Tibial nerve (tissue), 4 donors: ENCODE measurements around the gene PDHX. TPM values are rescaled to one million over a fixed set of nuclear protein-coding genes. Genes with fewer than 3 reads are reported as not detected.
A peak's percentile ranks its signal among the peaks of the same experiment; 100 is the strongest.
"Not testable (repeated sequence)": the region's sequence is repeated elsewhere in the genome, so short reads cannot be mapped to it uniquely, and the experiment has no call there.

Experiments used
- DNase-seq, 2 donors: peaks; one replicate each; pipeline ENCODE4 v3.0.0-alpha.2; 2019; ENCODE audit warnings: low spot score in 2 of 2
- H3K27ac ChIP-seq, 4 donors: fragments of 200-600 bp; sonication (generic) in 3 of 4; one replicate each; pipeline ENCODE4 v1.5.1; 2017 to 2019; ENCODE audit warnings: mild to moderate bottlenecking in 1 of 4
- H3K27me3 ChIP-seq, 2 donors: fragments of 200-600 bp; sonication (generic) in 1 of 2; one replicate each; pipeline versions ENCODE4 v1.5.1 to v1.6.0; 2017 to 2019
- H3K36me3 ChIP-seq, 3 donors: fragments of 200-600 bp; sonication (generic); one replicate each; pipeline ENCODE4 v1.5.1; 2018 to 2019
- H3K4me1 ChIP-seq, 4 donors: fragments of 200-600 bp; sonication (generic) in 3 of 4; one replicate each; pipeline ENCODE4 v1.5.1; 2017 to 2019
- H3K4me3 ChIP-seq, 4 donors: fragments of 200-600 bp; sonication (generic) in 3 of 4; one replicate each; pipeline ENCODE4 v1.5.1; 2017 to 2019; ENCODE audit warnings: mild to moderate bottlenecking in 1 of 4, moderate library complexity in 1 of 4
- H3K9me3 ChIP-seq, 4 donors: fragments of 200-600 bp; sonication (generic) in 3 of 4; one replicate each; pipeline ENCODE4 v1.5.1; 2017 to 2019
- EP300 ChIP-seq, 2 donors: sonication (generic); formaldehyde crosslinking; IDR thresholded peaks; one replicate each; pipeline ENCODE4 v1.6.1; 2017; ENCODE audit warnings: antibody characterized with exemption in 2 of 2, mild to moderate bottlenecking in 1 of 2
- POLR2A ChIP-seq, 2 donors: fragments of 450-650 bp; IDR thresholded peaks; one replicate each; pipeline ENCODE4 v1.6.1; 2017; ENCODE audit warnings: antibody characterized with exemption in 2 of 2, mild to moderate bottlenecking in 2 of 2, moderate library complexity in 2 of 2
- WGBS, 2 donors: methylation state at CpG; one replicate each; pipeline ENCODE4 v1.1.5; 2018; 5-methylcytosine and 5-hydroxymethylcytosine counted together
- total RNA-seq, 4 donors: library from RNA; depleted of rRNA; stranded (reverse); fragments of >200 nt; gene quantifications; one replicate each; pipeline ENCODE4 v1.1.0, GENCODE V29; 2016
- TF ChIP-seq, protein P1 (sequence below), 5 experiments: fragments of 200-600 bp in 3 of 5; fragments of 450-650 bp in 2 of 5; sonication (generic) in 3 of 5; IDR thresholded peaks; one replicate each; pipeline ENCODE4 v1.5.1; 2016 to 2019; ENCODE audit warnings: antibody characterized with exemption in 5 of 5, mild to moderate bottlenecking in 3 of 5, moderate library complexity in 2 of 5

The PDHX gene
- total RNA-seq, 4 donors from 2014 or later, result 18.8 to 30.6 (median 23.2) TPM

DNA sequence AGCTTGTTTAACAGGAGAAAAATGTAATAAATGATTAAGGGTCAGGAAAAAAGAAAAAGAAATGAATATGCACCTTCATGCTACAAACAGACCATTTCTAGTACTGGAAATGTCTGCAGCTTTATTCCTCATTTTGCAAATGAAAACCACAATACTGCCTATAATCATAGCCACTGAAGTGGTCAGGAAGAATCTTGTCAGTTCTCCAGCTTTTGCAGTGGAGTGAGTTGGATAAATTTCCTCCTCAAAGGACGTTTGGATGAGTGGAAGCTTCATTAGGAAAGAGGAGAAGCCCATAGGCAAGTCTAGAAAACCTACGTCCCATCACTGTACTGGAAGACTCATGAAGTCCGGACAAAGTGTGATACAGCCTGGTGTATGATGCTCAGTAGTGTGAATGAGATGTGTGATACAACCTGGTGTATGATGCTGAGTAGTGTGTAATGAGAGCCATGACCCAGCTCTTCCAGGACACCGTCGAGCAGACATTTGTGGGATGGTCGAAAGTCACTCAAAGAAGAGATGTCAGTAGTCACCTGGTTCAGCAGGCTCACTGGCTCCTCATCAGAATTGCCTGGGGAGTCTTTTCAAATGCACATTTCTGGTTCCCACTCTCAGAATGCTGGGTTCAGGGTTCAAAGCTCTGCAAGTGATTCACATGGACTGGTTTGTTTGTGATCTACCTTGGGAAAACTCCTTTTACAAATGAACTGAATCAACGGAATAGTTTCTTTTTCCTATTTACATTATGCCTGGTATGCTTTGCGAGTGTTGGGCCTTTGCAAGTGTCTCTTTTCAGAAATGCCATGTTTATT, 101.3 kb downstream of the PDHX start:
- TF ChIP-seq POLR2A (IDR thresholded peaks at IDR 0.05), result no peak
- TF ChIP-seq, protein P1, sequence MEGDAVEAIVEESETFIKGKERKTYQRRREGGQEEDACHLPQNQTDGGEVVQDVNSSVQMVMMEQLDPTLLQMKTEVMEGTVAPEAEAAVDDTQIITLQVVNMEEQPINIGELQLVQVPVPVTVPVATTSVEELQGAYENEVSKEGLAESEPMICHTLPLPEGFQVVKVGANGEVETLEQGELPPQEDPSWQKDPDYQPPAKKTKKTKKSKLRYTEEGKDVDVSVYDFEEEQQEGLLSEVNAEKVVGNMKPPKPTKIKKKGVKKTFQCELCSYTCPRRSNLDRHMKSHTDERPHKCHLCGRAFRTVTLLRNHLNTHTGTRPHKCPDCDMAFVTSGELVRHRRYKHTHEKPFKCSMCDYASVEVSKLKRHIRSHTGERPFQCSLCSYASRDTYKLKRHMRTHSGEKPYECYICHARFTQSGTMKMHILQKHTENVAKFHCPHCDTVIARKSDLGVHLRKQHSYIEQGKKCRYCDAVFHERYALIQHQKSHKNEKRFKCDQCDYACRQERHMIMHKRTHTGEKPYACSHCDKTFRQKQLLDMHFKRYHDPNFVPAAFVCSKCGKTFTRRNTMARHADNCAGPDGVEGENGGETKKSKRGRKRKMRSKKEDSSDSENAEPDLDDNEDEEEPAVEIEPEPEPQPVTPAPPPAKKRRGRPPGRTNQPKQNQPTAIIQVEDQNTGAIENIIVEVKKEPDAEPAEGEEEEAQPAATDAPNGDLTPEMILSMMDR (IDR thresholded peaks at IDR 0.05), result no peak
- TF ChIP-seq EP300 (IDR thresholded peaks at IDR 0.05), result no peak
- H3K9me3 ChIP-seq, result peaks cover 0 to 3% (median 0%) of the 10 kb centered on the region in 4 donors
- H3K27me3 ChIP-seq, result no peaks in the 10 kb centered on the region
- H3K36me3 ChIP-seq, result no peaks in the 10 kb centered on the region
- no peak overlapping the region for H3K4me3 ChIP-seq
- DNase-seq, result no peak
- H3K4me1 ChIP-seq, result peaks cover 0 to 11% (median 4%) of the 10 kb centered on the region in 4 donors
- WGBS, 2 donors, result 73 to 80% methylated on average over 8 of the region's 8 CpGs
- no peak overlapping the region for H3K27ac ChIP-seq

DNA sequence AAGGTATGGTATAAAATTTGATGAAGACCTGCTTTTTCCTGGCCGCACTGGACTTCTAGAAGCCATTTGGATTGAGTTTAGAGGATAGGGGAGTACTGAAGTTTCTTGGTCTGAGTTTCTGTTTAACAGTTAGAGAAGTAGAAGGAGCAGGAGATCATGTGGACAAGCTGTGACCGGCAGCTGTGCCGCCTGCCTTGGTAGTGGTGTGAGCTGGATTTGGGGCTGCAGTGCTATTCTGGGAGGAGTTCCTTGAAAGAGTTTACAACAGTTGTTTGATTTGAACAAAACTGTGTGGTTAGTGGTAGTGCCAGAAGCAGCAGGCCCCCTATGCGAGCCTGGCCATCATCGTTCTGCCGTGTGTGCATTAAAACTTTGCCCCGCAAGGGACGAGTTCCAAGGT, 105.2 kb downstream of the PDHX start:
- WGBS, 2 donors, result 88 to 91% methylated on average over 8 of the region's 8 CpGs
- TF ChIP-seq POLR2A (IDR thresholded peaks at IDR 0.05) (no peak), EP300 (IDR thresholded peaks at IDR 0.05) (no peak)
- TF ChIP-seq, protein P1 (IDR thresholded peaks at IDR 0.05), result no peak
- no peaks in the 10 kb centered on the region for H3K27me3 ChIP-seq
- no peak overlapping the region for H3K27ac ChIP-seq
- no peak for DNase-seq
- H3K4me1 ChIP-seq, result no peaks in the 10 kb centered on the region
- H3K36me3 ChIP-seq, result no peaks in the 10 kb centered on the region
- peaks cover 0 to 26% (median 2%) of the 10 kb centered on the region in 4 donors for H3K9me3 ChIP-seq
- no peak overlapping the region for H3K4me3 ChIP-seq

DNA sequence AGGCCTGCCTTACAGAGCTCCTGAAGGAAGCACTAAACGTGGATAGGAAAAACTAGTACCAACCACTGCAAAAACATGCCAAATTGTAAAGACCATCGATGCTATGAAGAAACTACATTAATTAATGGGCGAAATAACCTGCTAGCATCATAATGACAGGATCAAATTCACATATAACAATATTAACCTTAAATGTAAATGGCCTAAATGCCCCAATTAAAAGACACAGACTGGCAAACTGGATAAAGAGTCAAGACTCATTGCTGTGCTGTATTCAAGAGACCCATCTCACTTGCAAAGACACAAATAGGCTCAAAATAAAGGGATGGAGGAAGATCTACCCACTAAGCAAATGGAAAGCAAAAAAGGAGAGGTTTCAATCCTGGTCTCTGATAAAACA, 107.5 kb downstream of the PDHX start:
- H3K36me3 ChIP-seq, H3K4me1 ChIP-seq, DNase-seq, H3K4me3 ChIP-seq, H3K27me3 ChIP-seq, H3K27ac ChIP-seq: not testable (repeated sequence)
- peaks cover 0 to 26% (median 2%) of the 10 kb centered on the region in 4 donors for H3K9me3 ChIP-seq
- 89 to 90% methylated on average over 3 of the region's 3 CpGs for WGBS, 2 donors

DNA sequence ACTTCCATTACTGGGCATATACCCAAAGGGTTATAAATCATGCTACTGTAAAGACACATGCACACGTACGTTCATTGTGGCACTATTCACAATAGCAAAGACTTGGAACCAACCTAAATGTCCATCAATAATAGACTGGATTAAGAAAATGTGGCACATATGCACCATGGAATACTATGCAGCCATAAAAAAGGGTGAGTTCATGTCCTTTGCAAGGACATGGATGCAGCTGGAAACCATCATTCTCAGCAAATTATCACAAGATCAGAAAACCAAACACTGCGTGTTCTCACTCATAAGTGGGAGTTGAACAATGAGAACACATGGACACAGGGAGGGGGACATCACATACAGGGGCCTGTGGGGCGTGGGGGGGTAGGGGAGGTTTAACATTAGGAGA, 111.6 kb downstream of the PDHX start:
- H3K36me3 ChIP-seq, H3K27ac ChIP-seq, H3K4me3 ChIP-seq, H3K27me3 ChIP-seq, DNase-seq, H3K4me1 ChIP-seq: not testable (repeated sequence)
- WGBS, 2 donors, result 78 to 80% methylated on average over 4 of the region's 4 CpGs
- peaks cover 0 to 20% (median 2%) of the 10 kb centered on the region in 4 donors for H3K9me3 ChIP-seq

DNA sequence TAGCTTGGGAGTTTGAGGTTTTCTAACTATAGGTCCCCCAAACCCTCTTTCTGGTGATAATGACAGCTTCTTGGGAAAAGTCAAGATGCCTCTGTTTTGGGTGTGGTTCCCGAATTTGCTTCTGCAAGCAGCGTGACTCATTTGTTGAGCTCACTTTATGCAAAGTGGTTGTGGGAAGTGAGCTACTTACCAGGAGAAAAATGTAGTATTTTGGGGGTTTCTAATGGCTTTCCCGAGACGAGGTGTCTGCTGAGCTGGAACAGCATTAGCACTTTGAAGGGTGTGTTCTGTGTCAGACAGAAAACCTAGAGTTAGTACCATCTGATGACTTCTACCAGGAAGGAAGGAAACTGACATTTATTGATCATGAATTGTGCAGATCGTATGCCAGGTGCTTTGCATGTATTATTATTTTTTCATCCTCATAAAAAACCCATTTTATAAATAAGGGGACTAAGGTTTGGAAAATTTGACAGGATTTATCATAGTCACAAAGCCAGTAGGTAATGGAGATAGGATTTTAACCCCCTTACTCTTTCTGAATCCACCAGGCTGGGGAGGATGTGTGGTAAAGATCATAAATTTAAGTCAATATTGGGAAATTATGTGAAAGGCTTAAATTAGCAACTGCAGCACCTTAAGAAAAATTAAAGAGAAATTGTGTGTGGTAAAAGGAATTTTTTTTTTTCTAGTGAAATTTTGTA, 113.7 kb downstream of the PDHX start:
- Histone ChIP-seq H3K27me3 (no peaks in the 10 kb centered on the region), H3K36me3 (no peaks in the 10 kb centered on the region), H3K4me3 (no peak overlapping the region), H3K4me1 (peaks cover 0 to 8% (median 0%) of the 10 kb centered on the region in 4 donors), H3K9me3 (no peaks in the 10 kb centered on the region), H3K27ac (no peak overlapping the region)
- DNase-seq, result no peak
- no peak for TF ChIP-seq POLR2A (IDR thresholded peaks at IDR 0.05)
- no peak for TF ChIP-seq EP300 (IDR thresholded peaks at IDR 0.05)
- TF ChIP-seq, protein P1 (IDR thresholded peaks at IDR 0.05), result no peak
- WGBS, 2 donors, result 61 to 63% methylated on average over 5 of the region's 5 CpGs

DNA sequence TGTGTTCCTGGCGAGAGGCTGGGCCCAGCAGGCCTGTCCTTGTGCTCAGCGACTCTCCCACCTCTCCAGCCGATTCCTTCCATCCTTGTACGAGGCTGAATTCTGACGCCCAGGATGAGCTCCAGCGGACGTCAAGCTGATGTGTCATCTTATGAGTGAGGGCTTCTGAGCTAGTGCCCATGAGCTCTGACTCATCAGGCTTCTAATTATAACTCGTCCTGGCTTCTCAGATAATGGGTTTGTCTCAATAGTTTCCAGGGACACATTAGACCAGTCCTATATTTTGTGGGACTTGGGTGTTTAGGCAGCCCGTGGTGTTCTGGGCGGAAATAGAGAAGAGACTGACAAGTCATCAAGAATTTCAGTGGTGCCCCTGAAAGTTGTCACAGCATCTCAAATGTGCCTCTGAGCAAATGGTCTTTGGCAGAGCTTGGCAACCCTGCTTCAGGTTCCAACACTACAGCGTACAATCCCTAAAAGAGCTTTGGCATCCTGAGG, 114.3 kb downstream of the PDHX start:
- H3K36me3 ChIP-seq, result no peaks in the 10 kb centered on the region
- H3K4me3 ChIP-seq, result no peak overlapping the region
- TF ChIP-seq, protein P1 (IDR thresholded peaks at IDR 0.05), result no peak
- TF ChIP-seq POLR2A (IDR thresholded peaks at IDR 0.05) (no peak), EP300 (IDR thresholded peaks at IDR 0.05) (no peak)
- peak in 1 of 2 donors; percentile 45 for DNase-seq
- peaks cover 0 to 8% (median 0%) of the 10 kb centered on the region in 4 donors for H3K4me1 ChIP-seq
- H3K27ac ChIP-seq, result no peak overlapping the region
- WGBS, 2 donors, result 55 to 76% methylated on average over 11 of the region's 11 CpGs
- H3K27me3 ChIP-seq, result no peaks in the 10 kb centered on the region
- no peaks in the 10 kb centered on the region for H3K9me3 ChIP-seq
